ENCODE results near the gene MAP1LC3A.

GRCh38 chr20:34566978-34567891 lies 8.7 kb downstream of the MAP1LC3A start:
- TF ChIP-seq PATZ1 (CRISPR knock-in tag; IDR thresholded peaks at IDR 0.05; ENCODE audit: borderline replicate concordance), result no peak
- no peak for TF ChIP-seq GLIS3 (CRISPR knock-in tag; IDR thresholded peaks at IDR 0.05)
- TF ChIP-seq TOX (CRISPR knock-in tag; IDR thresholded peaks at IDR 0.05; ENCODE audit: borderline replicate concordance), result no peak
- no peak for TF ChIP-seq CREB5 (CRISPR knock-in tag; IDR thresholded peaks at IDR 0.05; ENCODE audit: low read depth)
